ENCODE results near the gene S100A16. TPM values are rescaled to one million over a fixed set of nuclear protein-coding genes. Genes with fewer than 3 reads are reported as not detected.

S100A16 gene
- polyA plus RNA-seq, 2 of the 4 experiments (the other 2 are of a cell fraction), result 270 to 298 TPM

- TF ChIP-seq TFCP2L1 (CRISPR knock-in tag; IDR thresholded peaks at IDR 0.05) (no peak), SREBF2 (IDR thresholded peaks at IDR 0.05) (no peak)
- TF ChIP-seq, protein P1, sequence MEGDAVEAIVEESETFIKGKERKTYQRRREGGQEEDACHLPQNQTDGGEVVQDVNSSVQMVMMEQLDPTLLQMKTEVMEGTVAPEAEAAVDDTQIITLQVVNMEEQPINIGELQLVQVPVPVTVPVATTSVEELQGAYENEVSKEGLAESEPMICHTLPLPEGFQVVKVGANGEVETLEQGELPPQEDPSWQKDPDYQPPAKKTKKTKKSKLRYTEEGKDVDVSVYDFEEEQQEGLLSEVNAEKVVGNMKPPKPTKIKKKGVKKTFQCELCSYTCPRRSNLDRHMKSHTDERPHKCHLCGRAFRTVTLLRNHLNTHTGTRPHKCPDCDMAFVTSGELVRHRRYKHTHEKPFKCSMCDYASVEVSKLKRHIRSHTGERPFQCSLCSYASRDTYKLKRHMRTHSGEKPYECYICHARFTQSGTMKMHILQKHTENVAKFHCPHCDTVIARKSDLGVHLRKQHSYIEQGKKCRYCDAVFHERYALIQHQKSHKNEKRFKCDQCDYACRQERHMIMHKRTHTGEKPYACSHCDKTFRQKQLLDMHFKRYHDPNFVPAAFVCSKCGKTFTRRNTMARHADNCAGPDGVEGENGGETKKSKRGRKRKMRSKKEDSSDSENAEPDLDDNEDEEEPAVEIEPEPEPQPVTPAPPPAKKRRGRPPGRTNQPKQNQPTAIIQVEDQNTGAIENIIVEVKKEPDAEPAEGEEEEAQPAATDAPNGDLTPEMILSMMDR (IDR thresholded peaks at IDR 0.05), result no peak
Measured at GRCh38 chr1:153652805-153653500, 40.0 kb upstream of the S100A16 start (continued).

DNA sequence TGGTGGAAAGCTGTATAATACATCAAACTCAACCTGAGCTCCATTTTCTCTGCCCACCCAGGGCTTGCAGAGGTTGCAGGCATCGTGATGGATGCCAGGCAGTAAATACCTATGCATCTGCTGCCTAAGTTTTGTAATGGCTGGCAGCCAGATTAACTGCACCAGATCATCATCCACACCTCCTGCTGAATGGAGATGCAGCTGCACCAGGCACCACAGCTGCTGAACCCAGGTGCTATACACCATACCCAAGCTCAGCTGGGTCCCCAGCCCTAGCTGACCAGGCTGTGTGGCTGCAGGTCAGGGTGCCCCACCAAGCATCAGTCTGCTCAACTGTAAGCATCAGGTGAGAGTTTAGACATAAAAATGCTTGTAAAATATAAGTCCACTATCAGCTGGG lies 38.8 kb upstream of the S100A16 start:
- ATAC-seq (no peak), DNase-seq (ENCODE audit: low read depth in 1 of 2, low spot score in 1 of 2) (no peak), FAIRE-seq (no peak)
- ChIA-PET CTCF (interaction anchor here (0.5 to 2.9 kb wide), 13 partner anchors 10 to 142 kb away, joined by 3 to 13 read pairs (median 4); no protein-coding TSS in a partner anchor), POLR2A (interaction anchor here (1.4 kb wide), 1 partner anchor 18 kb away, joined by 6 read pairs; the partner anchor contains the start of gene CHTOP)
- Histone ChIP-seq H3K4me2 (no peak overlapping the region), H3K9me3 (no peaks in the 10 kb centered on the region), H3K4me1 (peaks cover 6% of the 10 kb centered on the region; the same call in 1 of the 3 replicates), H3K27ac (no peak overlapping the region), H3K4me3 (no peak overlapping the region)
- no peak for TF ChIP-seq MYC (IDR thresholded peaks at IDR 0.05; ENCODE audit: borderline replicate concordance, low read length)
- TF ChIP-seq SMC3 (IDR thresholded peaks at IDR 0.05), result no peak
- no peak for TF ChIP-seq BHLHE40 (IDR thresholded peaks at IDR 0.05; ENCODE audit: low read depth, low read length)
- TF ChIP-seq FOSB (CRISPR knock-in tag; IDR thresholded peaks at IDR 0.05), result no peak
- no peak for TF ChIP-seq ESRRA (IDR thresholded peaks at IDR 0.05; ENCODE audit: borderline replicate concordance, low read length)
- TF ChIP-seq, protein P2, sequence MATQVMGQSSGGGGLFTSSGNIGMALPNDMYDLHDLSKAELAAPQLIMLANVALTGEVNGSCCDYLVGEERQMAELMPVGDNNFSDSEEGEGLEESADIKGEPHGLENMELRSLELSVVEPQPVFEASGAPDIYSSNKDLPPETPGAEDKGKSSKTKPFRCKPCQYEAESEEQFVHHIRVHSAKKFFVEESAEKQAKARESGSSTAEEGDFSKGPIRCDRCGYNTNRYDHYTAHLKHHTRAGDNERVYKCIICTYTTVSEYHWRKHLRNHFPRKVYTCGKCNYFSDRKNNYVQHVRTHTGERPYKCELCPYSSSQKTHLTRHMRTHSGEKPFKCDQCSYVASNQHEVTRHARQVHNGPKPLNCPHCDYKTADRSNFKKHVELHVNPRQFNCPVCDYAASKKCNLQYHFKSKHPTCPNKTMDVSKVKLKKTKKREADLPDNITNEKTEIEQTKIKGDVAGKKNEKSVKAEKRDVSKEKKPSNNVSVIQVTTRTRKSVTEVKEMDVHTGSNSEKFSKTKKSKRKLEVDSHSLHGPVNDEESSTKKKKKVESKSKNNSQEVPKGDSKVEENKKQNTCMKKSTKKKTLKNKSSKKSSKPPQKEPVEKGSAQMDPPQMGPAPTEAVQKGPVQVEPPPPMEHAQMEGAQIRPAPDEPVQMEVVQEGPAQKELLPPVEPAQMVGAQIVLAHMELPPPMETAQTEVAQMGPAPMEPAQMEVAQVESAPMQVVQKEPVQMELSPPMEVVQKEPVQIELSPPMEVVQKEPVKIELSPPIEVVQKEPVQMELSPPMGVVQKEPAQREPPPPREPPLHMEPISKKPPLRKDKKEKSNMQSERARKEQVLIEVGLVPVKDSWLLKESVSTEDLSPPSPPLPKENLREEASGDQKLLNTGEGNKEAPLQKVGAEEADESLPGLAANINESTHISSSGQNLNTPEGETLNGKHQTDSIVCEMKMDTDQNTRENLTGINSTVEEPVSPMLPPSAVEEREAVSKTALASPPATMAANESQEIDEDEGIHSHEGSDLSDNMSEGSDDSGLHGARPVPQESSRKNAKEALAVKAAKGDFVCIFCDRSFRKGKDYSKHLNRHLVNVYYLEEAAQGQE (IDR thresholded peaks at IDR 0.05), result no peak
- TF ChIP-seq MAFK (IDR thresholded peaks at IDR 0.05; ENCODE audit: partially characterized antibody), result no peak
- TF ChIP-seq POLR2AphosphoS2 (conservative IDR thresholded peaks at IDR 0.05; ENCODE audit: low read length), result no peak
- no peak for TF ChIP-seq SREBF2 (IDR thresholded peaks at IDR 0.05)
- TF ChIP-seq CEBPB (IDR thresholded peaks at IDR 0.05), result no peak
- TF ChIP-seq EHMT2 (IDR thresholded peaks at IDR 0.05; ENCODE audit: low read depth), result no peak
- 50% methylated on average over 1 of the region's 1 CpG for WGBS (ENCODE audit: missing lambda C conversion rate)

DNA sequence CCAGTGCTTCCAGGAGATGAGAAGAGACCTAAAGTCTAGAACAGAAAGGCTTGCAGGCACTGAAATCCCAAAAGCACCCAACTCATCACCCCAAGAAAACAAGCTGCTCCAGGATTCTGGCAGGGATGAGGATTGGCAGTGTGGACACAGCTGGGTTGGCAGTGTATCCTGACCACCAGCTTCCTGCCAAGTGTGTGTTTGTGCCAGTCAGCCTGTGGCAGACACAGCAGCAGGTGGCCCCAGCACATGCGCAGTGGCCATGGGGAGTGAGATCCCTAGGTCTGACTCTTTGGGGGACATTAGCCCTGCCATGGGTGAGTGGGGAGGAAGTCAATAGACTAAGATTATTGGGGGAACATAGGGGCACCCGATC lies 36.9 kb upstream of the S100A16 start:
- H3K4me3 ChIP-seq, result no peak overlapping the region
- no peak overlapping the region for H3K27ac ChIP-seq
- ChIA-PET POLR2A (interaction anchor here (0.6 kb wide), 1 partner anchor 16 kb away, joined by 3 read pairs; the partner anchor contains the start of gene CHTOP), CTCF (interaction anchor here (0.9 to 6.3 kb wide), 10 partner anchors 8 to 140 kb away, joined by 3 to 35 read pairs (median 5); partner anchors contain the start of genes NPR1 and SNAPIN)
- no peak overlapping the region for H3K4me2 ChIP-seq
- 55% methylated on average over 2 of the region's 2 CpGs for WGBS (ENCODE audit: missing lambda C conversion rate)
- DNase-seq (ENCODE audit: low read depth in 1 of 2, low spot score in 1 of 2), result no peak
- FAIRE-seq, result no peak
- ATAC-seq, result peak; percentile 47 to 53
- peaks cover 6% of the 10 kb centered on the region; the same call in 1 of the 3 replicates for H3K4me1 ChIP-seq
- H3K9me3 ChIP-seq, result no peaks in the 10 kb centered on the region
- TF ChIP-seq CHD2 (IDR thresholded peaks at IDR 0.05; ENCODE audit: low read length, partially characterized antibody) (no peak), NR3C1 (IDR thresholded peaks at IDR 0.05) (no peak), POLR2AphosphoS2 (conservative IDR thresholded peaks at IDR 0.05; ENCODE audit: low read length) (no peak), ZSCAN20 (CRISPR knock-in tag; IDR thresholded peaks at IDR 0.05) (no peak), ZFP36 (IDR thresholded peaks at IDR 0.05; ENCODE audit: borderline replicate concordance, partially characterized antibody) (no peak), HEYL (CRISPR knock-in tag; IDR thresholded peaks at IDR 0.05) (no peak), JUN (IDR thresholded peaks at IDR 0.05) (no peak), MAFK (IDR thresholded peaks at IDR 0.05; ENCODE audit: partially characterized antibody) (no peak), ESRRA (IDR thresholded peaks at IDR 0.05; ENCODE audit: borderline replicate concordance, low read length) (no peak), HMGXB4 (CRISPR knock-in tag; IDR thresholded peaks at IDR 0.05; ENCODE audit: borderline replicate concordance) (no peak), TFCP2L1 (CRISPR knock-in tag; IDR thresholded peaks at IDR 0.05) (no peak), CEBPB (IDR thresholded peaks at IDR 0.05) (no peak), ELK1 (IDR thresholded peaks at IDR 0.05; ENCODE audit: low read depth, low read length) (no peak), RARB (CRISPR knock-in tag; IDR thresholded peaks at IDR 0.05) (no peak), CBX8 (IDR thresholded peaks at IDR 0.05) (no peak), CBX2 (IDR thresholded peaks at IDR 0.05; ENCODE audit: borderline replicate concordance, low read depth) (no peak)
- TF ChIP-seq, protein P3, sequence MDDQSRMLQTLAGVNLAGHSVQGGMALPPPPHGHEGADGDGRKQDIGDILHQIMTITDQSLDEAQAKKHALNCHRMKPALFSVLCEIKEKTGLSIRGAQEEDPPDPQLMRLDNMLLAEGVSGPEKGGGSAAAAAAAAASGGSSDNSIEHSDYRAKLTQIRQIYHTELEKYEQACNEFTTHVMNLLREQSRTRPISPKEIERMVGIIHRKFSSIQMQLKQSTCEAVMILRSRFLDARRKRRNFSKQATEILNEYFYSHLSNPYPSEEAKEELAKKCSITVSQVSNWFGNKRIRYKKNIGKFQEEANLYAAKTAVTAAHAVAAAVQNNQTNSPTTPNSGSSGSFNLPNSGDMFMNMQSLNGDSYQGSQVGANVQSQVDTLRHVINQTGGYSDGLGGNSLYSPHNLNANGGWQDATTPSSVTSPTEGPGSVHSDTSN (IDR thresholded peaks at IDR 0.05), result no peak

Data from A549 (cell line).